HEK293T (cell line): Measurements from ENCODE around the gene ATRIP.

ENCODE experiments used
- CTCF ChIA-PET: fragments of 350-600 bp; formaldehyde crosslinking; extraction: SDS; loops from one replicate; lab custom pipeline; 2021; ENCODE audit warnings: antibody characterized with exemption, inconsistent platforms; lab: Yijun Ruan, JAX
- POLR2A ChIA-PET: fragments of 350-600 bp; formaldehyde crosslinking; extraction: SDS; loops from one replicate; lab custom pipeline; 2020; ENCODE audit warnings: antibody characterized with exemption, inconsistent platforms; lab: Yijun Ruan, JAX
- DNase-seq: peaks from one replicate; pipeline ENCODE4 v3.0.0; 2012; ENCODE audit warnings: mixed read lengths; ENCODE audit errors: extremely low spot score
- ARNT ChIP-seq: fragments of 450-650 bp; IDR thresholded peaks from 2 replicates; pipeline ENCODE4 v1.6.1; 2017; ENCODE audit warnings: mild to moderate bottlenecking
- BHLHE40 ChIP-seq: fragments of 450-650 bp; IDR thresholded peaks from 2 replicates; pipeline ENCODE4 v1.6.1; 2016; ENCODE audit warnings: mild to moderate bottlenecking, moderate library complexity, borderline replicate concordance
- CTBP1 ChIP-seq: fragments of 450-650 bp; IDR thresholded peaks from 2 replicates; pipeline ENCODE4 v1.6.1; 2016; ENCODE audit warnings: borderline replicate concordance
- ELF4 ChIP-seq: fragments of 450-650 bp; IDR thresholded peaks from 2 replicates; pipeline ENCODE4 v1.6.1; 2017; ENCODE audit warnings: antibody characterized with exemption
- FOXA1 ChIP-seq: fragments of 450-650 bp; IDR thresholded peaks from 2 replicates; pipeline ENCODE4 v1.6.1; 2016; ENCODE audit warnings: mild to moderate bottlenecking
- FOXK2 ChIP-seq: fragments of 450-650 bp; IDR thresholded peaks from 2 replicates; pipeline ENCODE4 v1.6.1; 2016; ENCODE audit warnings: mild to moderate bottlenecking
- FOXM1 ChIP-seq: fragments of 450-650 bp; IDR thresholded peaks from 2 replicates; pipeline ENCODE4 v1.6.1; 2017; ENCODE audit warnings: mild to moderate bottlenecking, borderline replicate concordance
- HDGF ChIP-seq: fragments of 450-650 bp; IDR thresholded peaks from 2 replicates; pipeline ENCODE4 v1.6.1; 2017; ENCODE audit warnings: antibody characterized with exemption, borderline replicate concordance
- L3MBTL2 ChIP-seq: fragments of 450-650 bp; conservative IDR thresholded peaks from 2 replicates; pipeline ENCODE4 v1.6.1; 2016; ENCODE audit warnings: mild to moderate bottlenecking
- LEF1 ChIP-seq: fragments of 450-650 bp; IDR thresholded peaks from 2 replicates; pipeline ENCODE4 v1.6.1; 2017; ENCODE audit warnings: mild to moderate bottlenecking, borderline replicate concordance
- NFRKB ChIP-seq: fragments of 450-650 bp; IDR thresholded peaks from 2 replicates; pipeline ENCODE4 v1.6.1; 2016; ENCODE audit warnings: mild to moderate bottlenecking, moderate library complexity
- PKNOX1 ChIP-seq: fragments of 450-650 bp; IDR thresholded peaks from 2 replicates; pipeline ENCODE4 v1.6.1; 2016
- SP1 ChIP-seq: fragments of 450-650 bp; IDR thresholded peaks from 2 replicates; pipeline ENCODE4 v1.6.1; 2017
- SUZ12 ChIP-seq: fragments of 450-650 bp; IDR thresholded peaks from 2 replicates; pipeline ENCODE4 v1.6.1; 2016; ENCODE audit warnings: mild to moderate bottlenecking
- TARDBP ChIP-seq: fragments of 450-650 bp; IDR thresholded peaks from 2 replicates; pipeline ENCODE4 v1.6.1; 2016
- ZNF384 ChIP-seq: fragments of 450-650 bp; IDR thresholded peaks from 2 replicates; pipeline ENCODE4 v1.6.1; 2016

The ATRIP gene

DNA sequence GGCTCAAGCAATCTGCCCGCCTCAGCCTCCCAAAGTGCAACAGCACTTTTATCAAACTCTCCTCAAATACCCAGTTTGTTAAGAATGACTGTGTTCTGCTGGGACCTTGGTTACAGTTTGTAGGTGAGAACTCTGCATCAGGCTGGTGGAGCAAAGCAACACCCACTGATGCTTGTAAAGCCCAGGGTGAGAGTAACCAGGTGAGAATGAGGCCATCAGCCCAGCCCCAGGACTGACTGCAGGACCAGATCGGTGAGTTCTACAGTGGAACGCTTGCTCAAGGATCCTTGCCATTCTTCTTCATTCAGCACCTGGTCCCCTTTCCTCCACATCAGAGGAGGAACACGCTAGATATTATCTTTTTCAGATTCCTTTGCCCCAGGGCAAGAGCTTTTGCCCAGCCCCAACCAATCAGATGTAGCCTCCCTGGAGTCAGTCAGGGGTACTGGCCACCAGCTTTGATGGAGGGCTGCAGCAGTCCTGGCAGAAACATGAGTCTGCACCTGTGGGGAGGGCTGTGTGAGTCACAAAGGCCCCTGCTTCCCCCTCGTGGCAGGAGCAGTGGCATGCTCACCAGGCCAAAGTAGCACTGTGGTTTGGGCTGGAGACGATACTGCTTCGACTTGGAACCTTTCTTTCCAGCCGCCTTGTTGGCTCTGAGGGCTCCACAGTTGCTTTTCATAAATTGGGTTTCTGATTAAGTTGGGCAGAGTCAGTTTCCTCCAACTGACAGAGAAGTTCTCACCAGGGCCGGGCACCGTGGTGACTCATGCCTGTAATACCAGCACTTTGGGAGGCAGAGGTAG, 60.9 kb downstream of the ATRIP start:
- ChIA-PET POLR2A (interaction anchor here (1.1 to 2.4 kb wide), 3 partner anchors 35 to 71 kb away, joined by 4 to 10 read pairs (median 5); partner anchors contain the start of genes CCDC51 and TMA7), CTCF (interaction anchor here (0.5 to 1.5 kb wide), 7 partner anchors 10 to 117 kb away, joined by 3 to 10 read pairs (median 3); no protein-coding TSS in a partner anchor)
- peak; percentile 80 for DNase-seq
- TF ChIP-seq ARNT (no peak), L3MBTL2 (0 out of 2 replicates have a peak, but pooled peaks have one; percentile 22)

GRCh38 chr3:48511551-48511950, 65.0 kb downstream of the ATRIP start:
- POLR2A ChIA-PET = interaction anchor here (1.4 kb wide), 1 partner anchor 39 kb away, joined by 3 read pairs; no protein-coding TSS in a partner anchor
- TF ChIP-seq BHLHE40 = no peak
- no peak for TF ChIP-seq SUZ12
- TF ChIP-seq HDGF = no peak
- no peak for TF ChIP-seq SP1
- no peak for TF ChIP-seq ELF4
- TF ChIP-seq PKNOX1 = no peak
- no peak for TF ChIP-seq FOXM1
- TF ChIP-seq ARNT = no peak
- no peak for TF ChIP-seq NFRKB
- no peak for TF ChIP-seq TARDBP
- no peak for TF ChIP-seq FOXK2
- TF ChIP-seq L3MBTL2 = no peak
- TF ChIP-seq CTBP1 = no peak
- TF ChIP-seq FOXA1 = no peak
- TF ChIP-seq LEF1 = no peak
- TF ChIP-seq ZNF384 = no peak
- no peak for DNase-seq
- CTCF ChIA-PET = no interaction called here

GRCh38 chr3:48514431-48515227, 68.1 kb downstream of the ATRIP start:
- TF ChIP-seq TARDBP (no peak), SP1 (no peak)
- ChIA-PET POLR2A (no interaction called here), CTCF (interaction anchor here (0.7 to 1.3 kb wide), 2 partner anchors 32 to 42 kb away, joined by 3 read pairs; no protein-coding TSS in a partner anchor)
- no peak for DNase-seq
